GM12872 (cell line): ENCODE results near the gene DNAJC2.

ENCODE experiments used
- CTCF ChIP-seq: IDR thresholded peaks from 3 replicates; pipeline ENCODE4 v1.5.1; 2011; ENCODE audit warnings: low read depth, mild to moderate bottlenecking, low read length, moderate library complexity; ENCODE audit not compliant: insufficient read depth

Gene DNAJC2

GRCh38 chr7:103338864-103339263 is 5.7 kb downstream of the DNAJC2 start:
- TF ChIP-seq CTCF, result no peak

- no peak for TF ChIP-seq CTCF
These were observed 7.8 kb downstream of the DNAJC2 start for GRCh38 chr7:103336761-103337160.

- TF ChIP-seq CTCF, result no peak
These were observed 18.8 kb downstream of the DNAJC2 start for GRCh38 chr7:103325744-103326143.

GRCh38 chr7:103317009-103317408 is 27.6 kb downstream of the DNAJC2 start:
- no peak for TF ChIP-seq CTCF

- no peak for TF ChIP-seq CTCF
These were observed 28.1 kb downstream of the DNAJC2 start for GRCh38 chr7:103316380-103316941.

- TF ChIP-seq CTCF, result no peak
These were observed 29.7 kb downstream of the DNAJC2 start for GRCh38 chr7:103314852-103315251.

GRCh38 chr7:103307503-103308231 is 36.9 kb downstream of the DNAJC2 start:
- TF ChIP-seq CTCF, result no peak
